LNCaP clone FGC (cell line): Measurements from ENCODE around the gene NAALADL2.

Source experiments
- DNase-seq: peaks from one replicate; pipeline ENCODE4 v3.0.0-alpha.2; 2011; ENCODE audit warnings: low read depth
- H3K4me3 ChIP-seq: 2 replicates; pipeline ENCODE4 v1.5.1; 2011; ENCODE audit warnings: mild to moderate bottlenecking, low read depth, low read length, control low read depth
- TF ChIP-seq, protein P1 (sequence below): IDR thresholded peaks from 2 replicates; pipeline ENCODE4 v1.5.1; 2012; ENCODE audit warnings: mild to moderate bottlenecking; ENCODE audit not compliant: control insufficient read depth, insufficient read depth; ENCODE audit errors: extremely low read depth

The NAALADL2 gene

DNA sequence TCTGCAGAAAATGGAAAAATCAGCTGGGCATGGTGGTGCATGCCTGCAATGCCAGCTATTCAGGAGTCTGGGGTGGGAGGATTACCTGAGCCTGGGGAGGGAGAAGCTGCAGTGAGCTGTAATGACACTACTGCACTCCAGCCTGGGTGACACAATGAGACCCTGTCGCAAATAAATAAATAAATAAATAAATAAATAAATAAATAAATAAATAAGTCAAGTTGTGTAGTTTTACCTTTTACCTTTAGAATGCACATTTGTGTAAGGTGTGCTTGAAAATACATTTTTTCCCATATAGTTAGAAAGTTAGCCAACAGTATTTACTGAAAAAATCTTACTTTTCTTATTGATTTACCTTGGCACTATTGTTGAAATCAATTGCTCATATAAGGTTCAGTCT lies 515.6 kb downstream of the NAALADL2 start:
- no peak for DNase-seq
- H3K4me3 ChIP-seq = no peak overlapping the region
- TF ChIP-seq, protein P1, sequence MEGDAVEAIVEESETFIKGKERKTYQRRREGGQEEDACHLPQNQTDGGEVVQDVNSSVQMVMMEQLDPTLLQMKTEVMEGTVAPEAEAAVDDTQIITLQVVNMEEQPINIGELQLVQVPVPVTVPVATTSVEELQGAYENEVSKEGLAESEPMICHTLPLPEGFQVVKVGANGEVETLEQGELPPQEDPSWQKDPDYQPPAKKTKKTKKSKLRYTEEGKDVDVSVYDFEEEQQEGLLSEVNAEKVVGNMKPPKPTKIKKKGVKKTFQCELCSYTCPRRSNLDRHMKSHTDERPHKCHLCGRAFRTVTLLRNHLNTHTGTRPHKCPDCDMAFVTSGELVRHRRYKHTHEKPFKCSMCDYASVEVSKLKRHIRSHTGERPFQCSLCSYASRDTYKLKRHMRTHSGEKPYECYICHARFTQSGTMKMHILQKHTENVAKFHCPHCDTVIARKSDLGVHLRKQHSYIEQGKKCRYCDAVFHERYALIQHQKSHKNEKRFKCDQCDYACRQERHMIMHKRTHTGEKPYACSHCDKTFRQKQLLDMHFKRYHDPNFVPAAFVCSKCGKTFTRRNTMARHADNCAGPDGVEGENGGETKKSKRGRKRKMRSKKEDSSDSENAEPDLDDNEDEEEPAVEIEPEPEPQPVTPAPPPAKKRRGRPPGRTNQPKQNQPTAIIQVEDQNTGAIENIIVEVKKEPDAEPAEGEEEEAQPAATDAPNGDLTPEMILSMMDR = no peak

DNA sequence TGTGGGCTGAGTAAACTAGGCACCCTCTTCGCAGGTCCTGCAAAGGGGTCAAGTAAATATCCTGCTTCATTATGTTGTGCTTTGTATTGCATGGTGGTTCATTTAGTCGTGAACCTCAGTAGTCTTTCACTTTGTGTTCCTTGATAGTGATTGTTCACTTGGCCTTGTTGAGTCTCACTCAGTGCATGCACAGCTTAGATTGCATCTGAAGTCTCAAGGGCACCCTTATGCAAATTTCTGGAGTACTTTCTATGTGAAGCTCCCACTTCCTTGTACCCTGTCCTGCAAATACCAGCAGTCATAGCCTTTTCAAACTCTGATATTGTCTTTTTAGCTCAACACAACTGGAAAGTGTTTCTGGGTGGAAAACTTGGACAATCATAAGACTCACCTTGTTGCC lies 519.2 kb downstream of the NAALADL2 start:
- H3K4me3 ChIP-seq = no peak overlapping the region
- no peak for DNase-seq
- TF ChIP-seq, protein P1 = no peak

DNA sequence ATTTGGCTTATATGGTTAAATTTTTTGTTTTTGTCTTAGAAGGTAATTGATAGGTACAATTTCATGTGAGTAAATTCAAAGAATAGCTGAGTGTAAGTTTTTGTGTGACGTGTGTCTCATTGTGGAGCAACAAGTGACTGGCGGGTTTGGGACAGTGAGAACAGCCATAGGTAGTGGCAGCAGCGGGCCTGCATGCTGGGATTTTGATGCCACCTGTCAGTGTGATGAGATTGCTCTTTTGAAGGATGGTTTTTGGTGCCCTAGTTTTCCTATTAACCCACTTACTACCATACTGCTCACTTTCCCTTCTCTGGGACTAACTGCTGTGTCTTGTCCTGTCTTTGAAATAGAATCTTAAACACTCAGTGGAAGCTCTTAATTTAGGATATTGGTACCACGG lies 522.6 kb downstream of the NAALADL2 start:
- H3K4me3 ChIP-seq = no peak overlapping the region
- DNase-seq = no peak
- TF ChIP-seq, protein P1 = no peak

DNA sequence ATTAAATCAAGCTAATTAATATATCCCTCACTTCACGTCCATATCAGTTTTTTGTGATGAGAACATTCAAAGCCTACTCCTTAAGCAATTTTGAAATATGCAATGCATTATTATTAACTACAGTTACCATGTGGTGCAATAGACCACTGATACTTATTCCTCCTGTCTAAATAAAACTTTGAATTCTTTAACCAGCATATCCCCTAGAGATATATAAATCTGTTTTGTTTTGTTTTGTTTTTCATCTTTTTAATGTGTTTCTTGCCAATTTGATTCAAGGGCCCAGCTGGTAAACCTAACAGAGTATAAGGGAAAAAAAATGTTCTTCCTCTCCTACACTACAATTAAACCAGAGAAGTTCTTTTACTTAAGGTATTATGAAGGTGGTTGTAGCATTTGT lies 524.2 kb downstream of the NAALADL2 start:
- DNase-seq = no peak
- TF ChIP-seq, protein P1 = no peak
- no peak overlapping the region for H3K4me3 ChIP-seq

DNA sequence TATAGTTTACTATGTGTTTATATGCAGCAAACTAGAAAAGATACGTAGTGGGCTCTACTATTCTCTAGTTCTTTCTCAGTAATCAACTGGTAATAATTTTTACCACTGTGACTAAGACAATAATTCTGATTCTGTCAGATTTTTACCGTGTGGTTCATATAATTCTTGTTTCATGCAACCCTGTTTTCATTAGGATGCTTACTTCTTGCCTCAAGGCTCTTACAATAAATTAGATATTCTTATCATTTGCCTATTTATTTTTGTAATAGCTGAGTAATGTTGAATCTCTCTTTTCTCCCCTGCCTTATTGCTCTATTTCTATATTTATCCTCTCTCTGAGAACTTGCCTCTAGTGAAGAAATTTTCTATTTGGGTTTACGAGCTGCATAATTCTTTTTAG lies 524.7 kb downstream of the NAALADL2 start:
- no peak overlapping the region for H3K4me3 ChIP-seq
- TF ChIP-seq, protein P1 = no peak
- DNase-seq = no peak

DNA sequence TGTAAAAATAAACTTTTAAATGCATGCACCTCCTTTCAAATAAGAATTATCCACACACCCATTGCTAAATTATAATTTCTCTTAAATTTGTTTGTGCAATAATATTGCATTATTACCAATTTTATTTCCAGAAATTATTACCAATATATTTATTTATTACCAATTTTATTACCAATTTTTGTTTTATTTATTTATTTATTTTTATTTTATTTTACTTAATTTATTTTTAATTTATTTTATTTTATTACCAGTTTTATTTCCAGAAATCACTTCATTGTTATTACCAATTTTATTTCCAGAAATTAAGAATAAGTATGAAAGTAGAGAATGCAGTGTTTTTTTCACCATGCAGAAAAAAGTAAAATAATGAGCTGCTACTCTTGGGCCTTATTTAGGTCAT lies 525.4 kb downstream of the NAALADL2 start:
- TF ChIP-seq, protein P1 = no peak
- no peak overlapping the region for H3K4me3 ChIP-seq
- DNase-seq = no peak

DNA sequence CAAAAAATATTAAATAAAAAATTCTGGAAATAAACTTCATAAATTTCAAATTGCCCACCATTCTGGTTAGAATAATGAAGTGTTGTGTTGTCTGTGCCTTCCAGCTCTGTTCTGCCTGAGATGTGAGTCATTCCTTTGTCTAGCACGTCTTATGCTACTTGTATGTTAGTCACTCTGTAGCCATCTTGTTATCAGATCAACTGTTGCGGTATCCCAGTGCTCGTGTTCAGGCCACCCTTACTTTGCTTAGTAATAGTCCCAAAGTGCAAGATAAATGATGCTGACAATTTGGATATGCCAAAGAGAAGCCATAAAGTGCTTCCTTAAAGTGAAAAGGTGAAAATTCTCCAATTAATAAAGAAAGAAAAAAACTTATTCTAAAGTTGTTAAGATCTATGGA lies 527.5 kb downstream of the NAALADL2 start:
- TF ChIP-seq, protein P1 = no peak
- DNase-seq = no peak
- H3K4me3 ChIP-seq = no peak overlapping the region
